K562 (cell line): ENCODE results near the gene CFAP97D2. TPM values are rescaled to one million over a fixed set of nuclear protein-coding genes. Genes with fewer than 3 reads are reported as not detected.

Experiments
- ATF1 ChIP-seq, 2 experiments: fragments of 450-650 bp in 1 of 2; IDR thresholded peaks; 2 replicates each; pipeline ENCODE4 v1.6.1; 2016; ENCODE audit warnings: missing compliant biosample characterization in 1 of 2, missing genetic modification characterization in 1 of 2
- CREM ChIP-seq: IDR thresholded peaks from 2 replicates; pipeline ENCODE4 v1.6.1; 2014; ENCODE audit warnings: antibody characterized with exemption, low read depth
- EZH2 ChIP-seq: IDR thresholded peaks from 2 replicates; pipeline ENCODE4 v1.6.1; 2012; ENCODE audit warnings: low read depth, mild to moderate bottlenecking, inconsistent platforms, low read length, borderline replicate concordance
- HLTF ChIP-seq: fragments of 450-650 bp; IDR thresholded peaks from 2 replicates; pipeline ENCODE4 v1.6.1; 2016
- HSF4 ChIP-seq: fragments of 250-450 bp; sonication (Bioruptor Pico); IDR thresholded peaks from 2 replicates; pipeline ENCODE4 v2.1.2; 2022; ENCODE audit warnings: mild to moderate bottlenecking, moderate library complexity, borderline replicate concordance
- KAT2B ChIP-seq: IDR thresholded peaks from one replicate; pipeline ENCODE4 v1.6.1; 2012; ENCODE audit warnings: low read depth, mild to moderate bottlenecking, control low read depth, inconsistent platforms, low read length, moderate library complexity
- KDM4B ChIP-seq, 2 experiments: fragments of 450-650 bp in 1 of 2; sonication (generic) in 1 of 2; IDR thresholded peaks; 2 replicates each; pipeline ENCODE4 v1.6.1; 2016 to 2017; ENCODE audit warnings: borderline replicate concordance in 2 of 2, antibody characterized with exemption in 1 of 2, low read depth in 1 of 2, mild to moderate bottlenecking in 1 of 2
- PHB ChIP-seq: fragments of 250-450 bp; sonication (Bioruptor Pico); IDR thresholded peaks from 2 replicates; pipeline ENCODE4 v1.5.0; 2021
- RBFOX2 ChIP-seq: fragments of 200-400 bp; formaldehyde crosslinking; IDR thresholded peaks from 2 replicates; pipeline ENCODE4 v1.6.1; 2017; ENCODE audit warnings: low read depth, mild to moderate bottlenecking, low read length, moderate library complexity
- TFAP4 ChIP-seq: sonication (generic); formaldehyde crosslinking; IDR thresholded peaks from 2 replicates; pipeline ENCODE4 v1.8.0; 2022; ENCODE audit warnings: missing genetic modification reagents, mild to moderate bottlenecking, moderate library complexity, borderline replicate concordance
- U2AF1 ChIP-seq: fragments of 200-400 bp; formaldehyde crosslinking; optimal IDR thresholded peaks from 2 replicates; pipeline ENCODE3; 2017; ENCODE audit warnings: mild to moderate bottlenecking, low read depth, low read length, moderate library complexity
- ZNF445 ChIP-seq: fragments of 250-450 bp; sonication (Bioruptor Pico); IDR thresholded peaks from 2 replicates; pipeline ENCODE4 v1.4.0; 2020; ENCODE audit warnings: low read depth, mild to moderate bottlenecking, moderate library complexity
- ZNF583 ChIP-seq: fragments of 250-450 bp; sonication (Bioruptor Pico); IDR thresholded peaks from 2 replicates; pipeline ENCODE4 v1.4.0; 2020
- polyA plus RNA-seq, 8 experiments: library from polyadenylated mRNA; depleted of rRNA in 4 of 8; stranded (reverse) in 5 of 8; unstranded in 3 of 8; fragments of >200 nt; fragmentation: Nextera tagmentation in 2 of 8; fragmentation: Illumina TruSeq in 1 of 8; extraction: Ambion mirVana in 2 of 8; extraction: Trizol in 1 of 8; gene quantifications; 2 replicates each; pipeline versions ENCODE4 v1.2.1 to v1.2.3, GENCODE V29; 2011 to 2014; ENCODE audit warnings: inconsistent platforms in 1 of 8, missing spikeins in 1 of 8
- total RNA-seq, 7 experiments: library from RNA; depleted of rRNA in 6 of 7; stranded (reverse); fragments of >200 nt in 6 of 7; fragmentation: Illumina TruSeq in 2 of 7; extraction: Trizol in 2 of 7; gene quantifications; 2 replicates each; pipeline versions ENCODE4 v1.2.1 to v1.2.3, GENCODE V29; 2011 to 2021; ENCODE audit warnings: low replicate concordance in 1 of 7

Gene CFAP97D2
- total and polyA plus RNA-seq, 9 of the 15 experiments (the other 6 are each of a cell fraction or from before 2014, with no cell fraction given) = not detected

- no peak for TF ChIP-seq HSF4 (CRISPR knock-in tag)
- TF ChIP-seq KDM4B (IDR thresholded peaks at IDR 0.05; ENCODE audit: borderline replicate concordance in 2 of 2, low read depth in 1 of 2) = no peak
- TF ChIP-seq HLTF = no peak
- TF ChIP-seq ZNF583 (CRISPR knock-in tag) = no peak
- no peak for TF ChIP-seq PHB
- TF ChIP-seq KAT2B = no peak
- no peak for TF ChIP-seq ATF1 (CRISPR knock-in tag; IDR thresholded peaks at IDR 0.05)
- TF ChIP-seq ATF1 (tag; IDR thresholded peaks at IDR 0.05) = no peak
- no peak for TF ChIP-seq EZH2
- no peak for TF ChIP-seq CREM
- TF ChIP-seq U2AF1 = no peak
- TF ChIP-seq RBFOX2 = peak; percentile 71
- peak; percentile 8; the same call in 1 of the 2 replicates for TF ChIP-seq TFAP4 (CRISPR knock-in tag)
- no peak for TF ChIP-seq ZNF445 (CRISPR knock-in tag)
Measured at GRCh38 chr13:114131583-114132418, 47.3 kb upstream of the CFAP97D2 start (continued).
